Measurements from ENCODE around the gene NDUFAF7. TPM values are rescaled to one million over a fixed set of nuclear protein-coding genes. Genes with fewer than 3 reads are reported as not detected.
"Not testable (repeated sequence)": the region's sequence is repeated elsewhere in the genome, so short reads cannot be mapped to it uniquely, and the experiment has no call there.

The NDUFAF7 gene
- total RNA-seq, 1 donor from 2014 or later = 23.1 TPM

- H3K4me2 ChIP-seq (ENCODE audit: low read length) = no peak overlapping the region
- H3K27me3 Mint-ChIP-seq (ENCODE audit: low read depth, unreplicated experiment) = no peaks in the 10 kb centered on the region
- peaks cover 38% of the 10 kb centered on the region for H3K36me3 ChIP-seq (ENCODE audit: insufficient read depth, low read length)
- H3K9ac ChIP-seq (ENCODE audit: low read length) = no peak overlapping the region
- no peak overlapping the region for H3K27ac ChIP-seq (ENCODE audit: low read depth, low read length)
- no peaks in the 10 kb centered on the region for H3K27me3 ChIP-seq (ENCODE audit: insufficient read depth, low read length)
- H3K4me1 ChIP-seq (ENCODE audit: insufficient read depth, low read length) = no peaks in the 10 kb centered on the region
- H3K4me3 ChIP-seq (ENCODE audit: insufficient read depth, low read depth, low read length) = no peak overlapping the region
- DNase-seq (ENCODE audit: low read depth) (no peak), FAIRE-seq (no peak)
- peaks cover 40% of the 10 kb centered on the region for H4K20me1 ChIP-seq (ENCODE audit: insufficient read depth, low read length)
- H3K36me3 Mint-ChIP-seq (ENCODE audit: low read depth, unreplicated experiment) = no peaks in the 10 kb centered on the region
- no peak overlapping the region for H3K27ac Mint-ChIP-seq (ENCODE audit: unreplicated experiment)
- H3K79me2 ChIP-seq (ENCODE audit: insufficient read depth, low read length) = peaks cover 43% of the 10 kb centered on the region
- TF ChIP-seq CTCF (IDR thresholded peaks at IDR 0.05; ENCODE audit: insufficient read depth, low read depth, low read length) (no peak), EZH2 (IDR thresholded peaks at IDR 0.05; ENCODE audit: insufficient read depth, low read length) (no peak)
- H3K9me3 Mint-ChIP-seq (ENCODE audit: unreplicated experiment) = no peaks in the 10 kb centered on the region
- H3K4me3 Mint-ChIP-seq (ENCODE audit: unreplicated experiment) = no peak overlapping the region
- H3K4me1 Mint-ChIP-seq (ENCODE audit: low read depth, unreplicated experiment) = peaks cover 13% of the 10 kb centered on the region
- H3K9me3 ChIP-seq (ENCODE audit: insufficient read depth, low read depth, low read length) = no peaks in the 10 kb centered on the region
- H2AFZ ChIP-seq (ENCODE audit: low read depth, low read length) = no peak overlapping the region
Measured at GRCh38 chr2:37223131-37223530, 8.3 kb upstream of the NDUFAF7 start.

GRCh38 chr2:37224063-37224462 is 7.4 kb upstream of the NDUFAF7 start:
- FAIRE-seq (no peak), DNase-seq (ENCODE audit: low read depth) (no peak)
- peaks cover 43% of the 10 kb centered on the region for H4K20me1 ChIP-seq (ENCODE audit: insufficient read depth, low read length)
- H2AFZ ChIP-seq (ENCODE audit: low read depth, low read length) = no peak overlapping the region
- H3K4me2 ChIP-seq (ENCODE audit: low read length) = no peak overlapping the region
- TF ChIP-seq CTCF (IDR thresholded peaks at IDR 0.05; ENCODE audit: insufficient read depth, low read depth, low read length) = no peak
- TF ChIP-seq EZH2 (IDR thresholded peaks at IDR 0.05; ENCODE audit: insufficient read depth, low read length) = no peak
- peaks cover 52% of the 10 kb centered on the region for H3K79me2 ChIP-seq (ENCODE audit: insufficient read depth, low read length)
- Mint-ChIP-seq H3K27me3 (ENCODE audit: low read depth, unreplicated experiment) (no peaks in the 10 kb centered on the region), H3K4me1 (ENCODE audit: low read depth, unreplicated experiment) (peaks cover 13% of the 10 kb centered on the region), H3K4me3 (ENCODE audit: unreplicated experiment) (no peak overlapping the region), H3K27ac (ENCODE audit: unreplicated experiment) (no peak overlapping the region), H3K36me3 (ENCODE audit: low read depth, unreplicated experiment) (no peaks in the 10 kb centered on the region), H3K9me3 (ENCODE audit: unreplicated experiment) (no peaks in the 10 kb centered on the region)
- no peaks in the 10 kb centered on the region for H3K27me3 ChIP-seq (ENCODE audit: insufficient read depth, low read length)
- no peak overlapping the region for H3K9ac ChIP-seq (ENCODE audit: low read length)
- peaks cover 40% of the 10 kb centered on the region for H3K36me3 ChIP-seq (ENCODE audit: insufficient read depth, low read length)
- no peak overlapping the region for H3K4me3 ChIP-seq (ENCODE audit: insufficient read depth, low read depth, low read length)
- H3K9me3 ChIP-seq (ENCODE audit: insufficient read depth, low read depth, low read length) = no peaks in the 10 kb centered on the region
- H3K27ac ChIP-seq (ENCODE audit: low read depth, low read length) = no peak overlapping the region
- H3K4me1 ChIP-seq (ENCODE audit: insufficient read depth, low read length) = no peaks in the 10 kb centered on the region

GRCh38 chr2:37225129-37225528 is 6.3 kb upstream of the NDUFAF7 start:
- H3K4me1 ChIP-seq (ENCODE audit: insufficient read depth, low read length); H2AFZ ChIP-seq (ENCODE audit: low read depth, low read length); H3K4me3 ChIP-seq (ENCODE audit: insufficient read depth, low read depth, low read length); H3K27me3 ChIP-seq (ENCODE audit: insufficient read depth, low read length); FAIRE-seq; H3K4me2 ChIP-seq (ENCODE audit: low read length); H3K4me3 Mint-ChIP-seq (ENCODE audit: unreplicated experiment); H3K9me3 Mint-ChIP-seq (ENCODE audit: unreplicated experiment); H3K36me3 Mint-ChIP-seq (ENCODE audit: low read depth, unreplicated experiment); DNase-seq (ENCODE audit: low read depth); H3K27me3 Mint-ChIP-seq (ENCODE audit: low read depth, unreplicated experiment); H3K27ac ChIP-seq (ENCODE audit: low read depth, low read length); H3K9ac ChIP-seq (ENCODE audit: low read length); H3K9me3 ChIP-seq (ENCODE audit: insufficient read depth, low read depth, low read length): not testable (repeated sequence)
- Histone ChIP-seq H3K79me2 (ENCODE audit: insufficient read depth, low read length) (peaks cover 63% of the 10 kb centered on the region), H3K36me3 (ENCODE audit: insufficient read depth, low read length) (peaks cover 37% of the 10 kb centered on the region), H4K20me1 (ENCODE audit: insufficient read depth, low read length) (peaks cover 50% of the 10 kb centered on the region)
- peak overlapping the region; percentile 3 for H3K27ac Mint-ChIP-seq (ENCODE audit: unreplicated experiment)
- peaks cover 13% of the 10 kb centered on the region for H3K4me1 Mint-ChIP-seq (ENCODE audit: low read depth, unreplicated experiment)

Measured in astrocyte (in vitro differentiated cells and primary cell).